ENCODE measurements around the gene TAF11. TPM values are rescaled to one million over a fixed set of nuclear protein-coding genes. Genes with fewer than 3 reads are reported as not detected.
"Not testable (repeated sequence)": the region's sequence is repeated elsewhere in the genome, so short reads cannot be mapped to it uniquely, and the experiment has no call there.

TAF11 gene
- total RNA-seq, 2 donors from 2014 or later = 16.6 to 16.8 TPM

- intact Hi-C loops (cut with DNase I) = no loop called here
- Histone ChIP-seq H3K36me3 (replicated peaks in 1 of 2; ENCODE audit: insufficient read depth in 1 of 2, low read depth in 2 of 2) (no peaks in the 10 kb centered on the region), H3K4me1 (peaks cover 47% of the 10 kb centered on the region), H3K4me3 (peak overlapping the region; percentile 75 to 88), H3K9me3 (no peaks in the 10 kb centered on the region), H3K27me3 (no peaks in the 10 kb centered on the region), H3K27ac (peak overlapping the region; percentile 80 to 91 (median 84))
- ATAC-seq (no peak), DNase-seq (no peak)
- no peak for TF ChIP-seq POLR2A (IDR thresholded peaks at IDR 0.05)
- WGBS, 2 donors = 0 to 1% methylated on average over 5 of the region's 5 CpGs
Measured at GRCh38 chr6:34888514-34888856, 643 bp upstream of the TAF11 start.

- H3K4me3 ChIP-seq; H3K27ac ChIP-seq; ATAC-seq; H3K27me3 ChIP-seq; H3K9me3 ChIP-seq; DNase-seq; H3K36me3 ChIP-seq (replicated peaks in 1 of 2; ENCODE audit: insufficient read depth in 1 of 2, low read depth in 2 of 2); intact Hi-C loops (cut with DNase I): not testable (repeated sequence)
- 86 to 88% methylated on average over 15 of the region's 15 CpGs for WGBS, 2 donors
- peaks cover 26% of the 10 kb centered on the region for H3K4me1 ChIP-seq
Measured at GRCh38 chr6:34885837-34886236, 2.0 kb downstream of the TAF11 start.

GRCh38 chr6:34884996-34885395 is 2.8 kb downstream of the TAF11 start:
- no peak for TF ChIP-seq POLR2A (IDR thresholded peaks at IDR 0.05)
- no peak for TF ChIP-seq CTCF (IDR thresholded peaks at IDR 0.05)
- no peak for ATAC-seq
- 96 to 97% methylated on average over 2 of the region's 2 CpGs for WGBS, 2 donors
- no peak for DNase-seq
- intact Hi-C loops (cut with DNase I) = no loop called here
- Histone ChIP-seq H3K36me3 (replicated peaks in 1 of 2; ENCODE audit: insufficient read depth in 1 of 2, low read depth in 2 of 2) (peaks cover 0 to under 1% of the 10 kb centered on the region in 2 donors), H3K9me3 (no peaks in the 10 kb centered on the region), H3K4me1 (peaks cover 18% of the 10 kb centered on the region), H3K27ac (no peak overlapping the region), H3K27me3 (no peaks in the 10 kb centered on the region), H3K4me3 (no peak overlapping the region)

- ATAC-seq; intact Hi-C loops (cut with DNase I); H3K27ac ChIP-seq; H3K4me3 ChIP-seq; H3K36me3 ChIP-seq (replicated peaks in 1 of 2; ENCODE audit: insufficient read depth in 1 of 2, low read depth in 2 of 2); H3K27me3 ChIP-seq; DNase-seq; H3K9me3 ChIP-seq: not testable (repeated sequence)
- peaks cover 17% of the 10 kb centered on the region for H3K4me1 ChIP-seq
- WGBS, 2 donors = 92 to 100% methylated on average over 1 of the region's 1 CpG
Measured at GRCh38 chr6:34884073-34884472, 3.8 kb downstream of the TAF11 start.

- Histone ChIP-seq H3K4me1 (no peaks in the 10 kb centered on the region), H3K27ac (no peak overlapping the region), H3K27me3 (no peaks in the 10 kb centered on the region), H3K9me3 (no peaks in the 10 kb centered on the region), H3K36me3 (replicated peaks in 1 of 2; ENCODE audit: insufficient read depth in 1 of 2, low read depth in 2 of 2) (peaks cover 0 to 18% of the 10 kb centered on the region in 2 donors), H3K4me3 (no peak overlapping the region)
- 81 to 86% methylated on average over 5 of the region's 5 CpGs for WGBS, 2 donors
- DNase-seq = no peak
- ATAC-seq = no peak
- TF ChIP-seq CTCF (IDR thresholded peaks at IDR 0.05) (no peak), POLR2A (IDR thresholded peaks at IDR 0.05) (no peak)
- intact Hi-C loops (cut with DNase I) = loop anchor here (10.0 kb wide), 1 partner anchor 113 kb away; no protein-coding TSS in a partner anchor
Measured at GRCh38 chr6:34877869-34878485, 9.9 kb downstream of the TAF11 start.

- Histone ChIP-seq H3K4me1 (no peaks in the 10 kb centered on the region), H3K36me3 (replicated peaks in 1 of 2; ENCODE audit: insufficient read depth in 1 of 2, low read depth in 2 of 2) (peaks cover 0 to 25% of the 10 kb centered on the region in 2 donors), H3K9me3 (no peaks in the 10 kb centered on the region), H3K27ac (no peak overlapping the region), H3K4me3 (no peak overlapping the region), H3K27me3 (no peaks in the 10 kb centered on the region)
- ATAC-seq (no peak), DNase-seq (no peak)
- TF ChIP-seq CTCF (IDR thresholded peaks at IDR 0.05) (no peak), POLR2A (IDR thresholded peaks at IDR 0.05) (no peak)
- intact Hi-C loops (cut with DNase I) = loop anchor here (10.0 kb wide), 1 partner anchor 112 kb away; no protein-coding TSS in a partner anchor
- 84 to 94% methylated on average over 1 of the region's 1 CpG for WGBS, 2 donors
Measured at GRCh38 chr6:34877259-34877658, 10.6 kb downstream of the TAF11 start.
